ENCODE results near the gene KLHL36. TPM values are rescaled to one million over a fixed set of nuclear protein-coding genes. Genes with fewer than 3 reads are reported as not detected.

The KLHL36 gene
- total and polyA plus RNA-seq, 8 donors = 18.1 to 41.5 (median 26.5) TPM

DNA sequence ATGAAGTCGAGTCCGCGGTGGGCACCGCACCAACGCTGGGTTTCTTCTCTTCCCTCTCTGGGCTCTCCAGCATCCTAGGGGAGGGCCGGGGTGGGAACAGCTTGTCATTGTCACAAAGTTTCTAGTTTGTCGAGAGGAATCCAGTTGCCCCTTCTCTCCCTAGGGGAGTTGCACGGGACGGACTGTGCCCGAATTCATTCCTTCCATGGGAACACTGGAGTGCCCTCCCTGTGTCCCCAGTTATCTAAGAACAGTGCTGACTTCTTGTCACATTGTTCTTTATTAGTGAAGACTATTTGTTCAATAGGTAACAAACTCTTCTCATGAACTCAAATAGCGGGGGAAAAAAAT is 1.2 kb downstream of the KLHL36 start:
- peaks cover 0 to 11% (median 5%) of the 10 kb centered on the region in 3 donors for H3K4me1 ChIP-seq
- DNase-seq = no peak
- H3K27ac ChIP-seq = peak overlapping the region in 3 of 4 donors; percentile 19 to 74 (median 68)
- peaks cover 0 to 3% (median 0%) of the 10 kb centered on the region in 3 donors for H3K36me3 ChIP-seq
- whole genome bisulfite sequencing, 2 donors = 19 to 22% methylated on average over 11 of the region's 11 CpGs
- intact Hi-C loops (cut with DNase I) = no loop called here
- no peaks in the 10 kb centered on the region for H3K9me3 ChIP-seq
- no peaks in the 10 kb centered on the region for H3K27me3 ChIP-seq
- H3K4me3 ChIP-seq = peak overlapping the region; percentile 48 to 90 (median 72)
- ATAC-seq = no peak
- TF ChIP-seq, protein P1, sequence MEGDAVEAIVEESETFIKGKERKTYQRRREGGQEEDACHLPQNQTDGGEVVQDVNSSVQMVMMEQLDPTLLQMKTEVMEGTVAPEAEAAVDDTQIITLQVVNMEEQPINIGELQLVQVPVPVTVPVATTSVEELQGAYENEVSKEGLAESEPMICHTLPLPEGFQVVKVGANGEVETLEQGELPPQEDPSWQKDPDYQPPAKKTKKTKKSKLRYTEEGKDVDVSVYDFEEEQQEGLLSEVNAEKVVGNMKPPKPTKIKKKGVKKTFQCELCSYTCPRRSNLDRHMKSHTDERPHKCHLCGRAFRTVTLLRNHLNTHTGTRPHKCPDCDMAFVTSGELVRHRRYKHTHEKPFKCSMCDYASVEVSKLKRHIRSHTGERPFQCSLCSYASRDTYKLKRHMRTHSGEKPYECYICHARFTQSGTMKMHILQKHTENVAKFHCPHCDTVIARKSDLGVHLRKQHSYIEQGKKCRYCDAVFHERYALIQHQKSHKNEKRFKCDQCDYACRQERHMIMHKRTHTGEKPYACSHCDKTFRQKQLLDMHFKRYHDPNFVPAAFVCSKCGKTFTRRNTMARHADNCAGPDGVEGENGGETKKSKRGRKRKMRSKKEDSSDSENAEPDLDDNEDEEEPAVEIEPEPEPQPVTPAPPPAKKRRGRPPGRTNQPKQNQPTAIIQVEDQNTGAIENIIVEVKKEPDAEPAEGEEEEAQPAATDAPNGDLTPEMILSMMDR (IDR thresholded peaks at IDR 0.05) = no peak
- FAIRE-seq = no peak

DNA sequence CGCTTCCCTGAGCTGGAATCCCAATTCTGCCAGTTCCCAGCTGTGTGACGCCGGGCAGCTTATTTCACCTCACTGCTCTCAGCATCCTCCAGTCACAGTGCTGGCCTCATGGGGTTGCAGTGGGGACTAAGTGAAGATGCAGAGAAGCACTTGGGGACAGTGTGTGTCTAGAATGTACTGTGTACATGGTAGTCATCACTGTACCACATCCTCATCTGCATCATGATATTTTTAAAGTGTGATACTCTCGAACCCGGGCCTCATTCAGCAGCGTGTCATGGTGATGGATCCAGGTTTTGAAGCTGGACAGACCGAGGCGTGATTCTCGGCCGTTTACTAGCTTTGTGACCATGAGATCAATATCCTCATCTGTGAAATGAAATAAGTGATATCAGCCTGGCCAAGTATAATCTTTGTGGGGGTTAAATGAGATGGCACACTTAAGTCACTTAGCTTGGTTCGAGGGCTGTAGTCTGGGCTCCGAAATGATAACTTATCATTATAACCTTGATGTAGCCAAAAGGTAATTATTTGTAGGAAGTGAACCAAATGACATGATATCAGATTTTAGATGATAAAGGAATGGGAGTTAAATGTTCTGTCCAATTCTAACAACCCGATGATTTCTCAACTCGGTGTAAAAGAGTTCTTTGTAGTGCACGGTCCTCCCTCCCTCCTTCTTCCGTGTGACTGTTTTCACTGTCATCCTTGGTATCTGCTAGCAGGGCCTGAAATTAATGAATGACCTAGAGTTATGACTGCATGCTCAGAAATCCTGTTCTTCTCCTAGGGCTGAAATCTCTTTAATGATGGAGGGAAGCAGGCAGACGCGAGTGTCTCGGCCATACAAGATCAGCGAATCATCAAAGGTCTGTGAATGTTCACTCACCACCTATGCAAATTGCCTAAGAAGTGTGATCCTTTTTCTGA is 2.0 kb downstream of the KLHL36 start:
- Histone ChIP-seq H3K4me3 (no peak overlapping the region), H3K36me3 (peaks cover 0 to 3% (median 0%) of the 10 kb centered on the region in 3 donors), H3K4me1 (peaks cover 0 to 11% (median 5%) of the 10 kb centered on the region in 3 donors), H3K27ac (peak overlapping the region in 2 of 4 donors; percentile 37 to 74), H3K9me3 (no peaks in the 10 kb centered on the region), H3K27me3 (no peaks in the 10 kb centered on the region)
- intact Hi-C loops (cut with DNase I) = no loop called here
- ATAC-seq (peak in 2 of 4 donors; percentile 9 to 25), DNase-seq (no peak), FAIRE-seq (no peak)
- TF ChIP-seq, protein P1 (IDR thresholded peaks at IDR 0.05) = no peak
- 48 to 50% methylated on average over 20 of the region's 20 CpGs for WGBS, 2 donors

DNA sequence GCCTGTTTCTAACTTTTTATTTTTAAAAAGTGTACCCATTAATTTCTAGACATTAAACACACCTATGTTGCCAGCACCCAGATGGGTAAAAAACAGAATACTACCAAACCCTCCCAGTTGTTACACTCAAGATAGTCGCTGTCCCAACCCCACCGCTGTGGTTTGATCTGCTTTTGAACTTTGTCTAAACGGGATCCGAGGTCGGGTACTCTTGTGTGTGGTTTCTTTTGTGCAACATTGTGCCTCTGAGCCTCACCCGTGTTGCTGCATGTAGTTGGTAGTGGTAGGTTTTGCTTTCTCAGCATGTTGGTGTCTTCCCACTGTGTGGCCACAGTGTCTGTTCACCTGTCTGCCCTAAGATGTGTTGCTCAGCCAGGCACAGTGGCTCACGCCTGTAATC is 4.3 kb downstream of the KLHL36 start:
- TF ChIP-seq, protein P1 (IDR thresholded peaks at IDR 0.05) = no peak
- H3K9me3 ChIP-seq = no peaks in the 10 kb centered on the region
- 90 to 92% methylated on average over 7 of the region's 7 CpGs for WGBS, 2 donors
- FAIRE-seq (no peak), ATAC-seq (no peak), DNase-seq (no peak)
- H3K4me3 ChIP-seq = no peak overlapping the region
- no peak overlapping the region for H3K27ac ChIP-seq
- H3K36me3 ChIP-seq = peaks cover 6 to 11% (median 7%) of the 10 kb centered on the region in 3 donors
- H3K27me3 ChIP-seq = no peaks in the 10 kb centered on the region
- intact Hi-C loops (cut with DNase I) = no loop called here
- peaks cover 0 to 8% (median 5%) of the 10 kb centered on the region in 3 donors for H3K4me1 ChIP-seq

DNA sequence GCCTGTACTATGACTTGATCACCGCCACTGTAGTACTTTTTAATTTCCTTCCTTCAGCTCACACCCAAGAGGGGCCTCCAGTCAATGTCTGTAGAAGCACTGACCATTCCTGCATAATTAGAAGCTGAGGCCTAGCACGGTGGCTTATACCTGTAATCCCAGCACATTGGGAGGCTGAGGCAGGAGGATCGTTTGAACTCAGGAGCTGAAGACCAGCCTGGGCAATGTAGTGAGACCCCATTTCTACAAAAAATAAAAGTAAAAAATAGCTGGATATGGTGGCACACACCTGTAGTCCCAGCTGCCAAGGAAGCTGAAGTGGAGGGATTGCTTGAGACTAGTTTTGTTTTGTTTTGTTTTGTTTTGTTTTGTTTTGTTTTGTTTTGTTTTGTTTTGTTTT is 5.9 kb downstream of the KLHL36 start:
- peaks cover 0 to 5% (median 5%) of the 10 kb centered on the region in 3 donors for H3K4me1 ChIP-seq
- DNase-seq = no peak
- no peak for FAIRE-seq
- ATAC-seq = no peak
- no peaks in the 10 kb centered on the region for H3K27me3 ChIP-seq
- H3K9me3 ChIP-seq = no peaks in the 10 kb centered on the region
- peaks cover 7 to 28% (median 16%) of the 10 kb centered on the region in 3 donors for H3K36me3 ChIP-seq
- no peak overlapping the region for H3K27ac ChIP-seq
- no peak overlapping the region for H3K4me3 ChIP-seq
- intact Hi-C loops (cut with DNase I) = no loop called here
- TF ChIP-seq, protein P1 (IDR thresholded peaks at IDR 0.05) = no peak
- 84 to 85% methylated on average over 3 of the region's 3 CpGs for WGBS, 2 donors

DNA sequence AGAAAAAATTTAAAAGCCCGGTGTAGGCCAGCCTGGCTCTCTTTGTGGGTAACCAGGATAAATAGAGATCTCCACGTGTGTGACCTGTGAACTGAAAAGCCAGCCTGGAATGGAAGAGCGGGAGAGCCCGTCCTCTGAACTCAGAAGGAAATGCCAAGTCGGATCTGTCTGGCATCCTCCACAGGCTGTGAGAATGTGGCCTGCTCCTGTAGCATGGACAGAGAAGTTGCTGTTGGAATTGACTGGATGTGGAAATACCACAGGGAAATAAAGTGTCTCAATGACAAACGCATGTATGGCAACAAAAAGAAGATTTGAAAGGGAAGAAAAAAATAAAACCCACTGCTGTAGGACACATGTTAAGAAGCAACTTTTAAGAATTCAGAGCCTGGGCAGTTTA is 6.7 kb downstream of the KLHL36 start:
- ATAC-seq = no peak
- peaks cover 7 to 35% (median 20%) of the 10 kb centered on the region in 3 donors for H3K36me3 ChIP-seq
- H3K9me3 ChIP-seq = no peaks in the 10 kb centered on the region
- FAIRE-seq = no peak
- H3K4me1 ChIP-seq = no peaks in the 10 kb centered on the region
- H3K4me3 ChIP-seq = no peak overlapping the region
- H3K27me3 ChIP-seq = no peaks in the 10 kb centered on the region
- no peak overlapping the region for H3K27ac ChIP-seq
- 68 to 72% methylated on average over 6 of the region's 6 CpGs for WGBS, 2 donors
- DNase-seq = no peak
- intact Hi-C loops (cut with DNase I) = no loop called here
- TF ChIP-seq, protein P1 (IDR thresholded peaks at IDR 0.05) = no peak
